SJSA1 (cell line): ENCODE results near the gene GPBP1L1. TPM values are rescaled to one million over a fixed set of nuclear protein-coding genes. Genes with fewer than 3 reads are reported as not detected.
"Not testable (repeated sequence)": the region's sequence is repeated elsewhere in the genome, so short reads cannot be mapped to it uniquely, and the experiment has no call there.

ENCODE experiments used
- DNase-seq, 2 experiments: peaks; one replicate each; pipeline ENCODE4 v3.0.0-alpha.2; 2015 to 2020; ENCODE audit warnings: low spot score in 2 of 2, low read depth in 1 of 2
- H3K27ac ChIP-seq: fragments of 250-450 bp; sonication (Bioruptor Pico); 2 replicates; pipeline ENCODE4 v1.5.1; 2020; ENCODE audit warnings: mild to moderate bottlenecking, moderate library complexity
- H3K27me3 ChIP-seq: fragments of 250-450 bp; sonication (Bioruptor Pico); replicated peaks from 2 replicates; pipeline ENCODE4 v1.5.1; 2020; ENCODE audit warnings: mild to moderate bottlenecking, moderate library complexity
- H3K36me3 ChIP-seq: fragments of 250-450 bp; sonication (Bioruptor Pico); 2 replicates; pipeline ENCODE4 v1.5.1; 2020; ENCODE audit warnings: mild to moderate bottlenecking
- H3K4me1 ChIP-seq: fragments of 250-450 bp; sonication (Bioruptor Pico); replicated peaks from 2 replicates; pipeline ENCODE4 v1.6.1; 2021; ENCODE audit warnings: mild to moderate bottlenecking
- H3K4me3 ChIP-seq: fragments of 250-450 bp; sonication (Bioruptor Pico); 2 replicates; pipeline ENCODE4 v1.5.1; 2020; ENCODE audit warnings: mild to moderate bottlenecking
- H3K9me3 ChIP-seq: fragments of 250-450 bp; sonication (Bioruptor Pico); replicated peaks from 2 replicates; pipeline ENCODE4 v1.5.1; 2020; ENCODE audit warnings: mild to moderate bottlenecking
- total RNA-seq: library from RNA; depleted of rRNA; stranded (reverse); fragments of >200 nt; shearing (Covaris generic); gene quantifications from 2 replicates; pipeline ENCODE4 v1.2.3, GENCODE V29; 2014; rRNA removed

The GPBP1L1 gene, protein sequence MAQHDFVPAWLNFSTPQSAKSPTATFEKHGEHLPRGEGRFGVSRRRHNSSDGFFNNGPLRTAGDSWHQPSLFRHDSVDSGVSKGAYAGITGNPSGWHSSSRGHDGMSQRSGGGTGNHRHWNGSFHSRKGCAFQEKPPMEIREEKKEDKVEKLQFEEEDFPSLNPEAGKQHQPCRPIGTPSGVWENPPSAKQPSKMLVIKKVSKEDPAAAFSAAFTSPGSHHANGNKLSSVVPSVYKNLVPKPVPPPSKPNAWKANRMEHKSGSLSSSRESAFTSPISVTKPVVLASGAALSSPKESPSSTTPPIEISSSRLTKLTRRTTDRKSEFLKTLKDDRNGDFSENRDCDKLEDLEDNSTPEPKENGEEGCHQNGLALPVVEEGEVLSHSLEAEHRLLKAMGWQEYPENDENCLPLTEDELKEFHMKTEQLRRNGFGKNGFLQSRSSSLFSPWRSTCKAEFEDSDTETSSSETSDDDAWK
- 38.7 and 95.1 TPM in 2 replicates for total RNA-seq

DNA sequence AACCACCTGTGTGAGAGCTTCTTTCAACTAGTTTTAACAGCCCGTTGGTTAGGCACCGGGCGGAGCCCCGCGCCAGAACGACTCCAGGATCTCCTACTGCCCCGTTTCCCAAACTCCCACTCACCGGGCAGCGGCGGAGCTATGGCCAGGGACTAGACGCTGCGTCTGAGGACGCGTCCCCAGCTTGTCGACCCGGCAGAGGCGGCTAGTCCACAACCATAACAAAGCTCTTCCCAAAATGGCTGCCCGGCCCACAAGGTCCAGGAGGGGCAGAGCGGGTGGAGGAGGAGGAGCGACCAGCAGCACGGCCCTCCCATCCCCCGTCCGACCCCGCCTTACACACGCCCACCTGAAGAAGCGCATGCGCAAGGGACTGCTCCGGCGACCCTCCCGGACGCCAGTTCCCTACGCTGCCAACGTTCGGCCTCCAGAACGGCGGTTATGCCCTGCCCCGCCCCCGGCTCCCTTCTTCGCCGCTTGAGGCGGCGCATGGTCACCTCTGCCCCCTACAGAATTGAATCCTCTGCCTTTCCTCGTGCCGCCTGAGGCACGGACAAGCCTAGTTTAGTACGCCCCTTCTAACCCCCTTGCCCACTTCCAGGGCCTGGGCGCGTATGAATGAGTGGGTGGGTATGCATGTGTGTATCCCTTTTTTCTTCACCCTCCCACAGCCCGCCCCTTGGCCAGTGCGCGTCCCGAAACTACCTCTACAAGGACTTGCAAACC lies at the start of gene GPBP1L1:
TSS of gene GPBP1L1 (minus strand) at position 246 of the 726 bp plus-strand sequence. CDS start 27,446 bp downstream, outside the sequence.
- Histone ChIP-seq H3K27ac (peak within 1 kb of the TSS; percentile 95), H3K36me3 (peaks cover 7% of the 10 kb centered on the region), H3K27me3 (no peaks in the 10 kb centered on the region), H3K4me1 (peaks cover 7% of the 10 kb centered on the region), H3K9me3 (no peaks in the 10 kb centered on the region), H3K4me3 (peak within 1 kb of the TSS; percentile 87)
- peak; percentile 96 to 98 for DNase-seq

DNA sequence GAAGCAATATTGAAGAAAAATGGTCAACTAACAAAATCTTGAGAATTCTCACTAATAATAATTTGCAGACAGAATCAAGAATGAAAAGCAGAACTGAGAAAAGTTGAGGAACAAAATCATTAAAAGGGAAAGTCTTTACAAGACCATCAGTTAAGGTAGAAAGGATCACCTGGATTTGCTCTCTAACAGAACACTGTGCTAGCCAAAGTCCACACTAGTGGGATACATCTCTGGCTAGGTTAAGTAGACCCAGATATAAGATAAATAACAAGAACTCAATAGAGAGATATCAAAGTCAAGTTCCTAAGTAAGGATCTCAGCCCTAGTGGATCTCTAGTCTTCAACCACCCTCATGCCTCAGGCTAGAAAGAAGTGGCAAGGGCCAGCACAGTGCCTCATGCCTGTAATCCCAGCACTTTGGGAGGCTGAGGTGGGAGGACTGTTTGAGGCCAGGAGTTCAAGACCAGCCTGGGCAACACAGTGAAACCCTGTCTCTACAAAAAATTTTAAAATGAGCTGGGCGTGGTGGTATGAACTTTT lies 44.5 kb upstream of the GPBP1L1 start:
- no peak for DNase-seq
- Histone ChIP-seq H3K27me3 (no peaks in the 10 kb centered on the region), H3K9me3 (no peaks in the 10 kb centered on the region), H3K4me3 (no peak overlapping the region), H3K27ac (no peak overlapping the region), H3K4me1 (no peaks in the 10 kb centered on the region), H3K36me3 (no peaks in the 10 kb centered on the region)

DNA sequence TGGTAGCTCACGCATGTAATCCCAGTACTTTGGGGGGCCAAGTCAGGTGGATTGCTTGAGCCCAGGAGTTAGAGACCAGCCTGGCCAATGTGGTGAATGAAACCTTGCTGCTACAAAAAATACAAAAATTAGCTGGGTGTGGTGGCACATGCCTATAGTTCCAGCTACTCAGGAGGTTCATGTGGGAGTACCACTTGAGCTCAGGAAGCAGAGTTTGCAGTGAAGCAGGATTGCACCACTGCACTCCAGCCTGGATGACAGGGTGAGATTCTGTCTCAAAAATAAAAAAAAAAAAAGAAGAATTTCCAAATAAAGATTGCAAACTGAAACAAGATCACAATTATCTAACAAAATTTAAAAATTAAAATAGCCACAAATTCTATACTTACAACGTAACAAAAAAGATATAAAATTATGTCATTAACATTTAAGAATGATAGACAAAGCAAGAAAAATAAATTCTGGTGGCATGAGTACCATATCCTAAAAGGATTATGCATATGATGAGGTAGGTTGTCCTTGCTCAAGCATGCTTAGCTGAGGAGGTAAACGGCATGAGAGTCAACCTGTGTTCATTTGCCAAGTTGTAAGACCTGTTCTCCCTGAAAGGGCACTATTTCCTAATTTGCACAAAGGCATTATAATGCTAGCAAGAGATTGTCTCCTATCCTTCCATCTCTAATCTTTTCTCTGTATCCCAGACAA lies 43.9 kb upstream of the GPBP1L1 start:
- Histone ChIP-seq H3K4me3 (no peak overlapping the region), H3K27me3 (no peaks in the 10 kb centered on the region), H3K9me3 (no peaks in the 10 kb centered on the region), H3K4me1 (no peaks in the 10 kb centered on the region), H3K36me3 (no peaks in the 10 kb centered on the region), H3K27ac (no peak overlapping the region)
- DNase-seq = no peak

DNA sequence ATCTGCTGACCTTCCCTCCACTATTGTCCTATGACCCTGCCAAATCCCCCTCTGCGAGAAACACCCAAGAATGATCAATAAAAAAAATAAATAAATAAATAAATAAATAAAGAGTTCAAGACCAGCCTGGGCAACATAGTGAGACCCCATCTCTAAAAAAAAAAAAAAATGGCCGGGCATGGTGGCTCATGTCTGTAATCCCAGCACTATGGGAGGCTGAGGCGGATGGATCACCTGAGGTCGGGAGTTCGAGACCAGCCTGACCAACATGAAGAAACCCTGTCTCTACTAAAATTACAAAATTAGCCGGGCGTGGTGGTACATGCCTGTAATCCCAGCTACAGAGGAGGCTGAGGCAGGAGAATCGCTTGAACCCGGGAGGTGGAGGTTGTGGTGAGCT lies 39.7 kb upstream of the GPBP1L1 start:
- not testable (repeated sequence) for H3K36me3 ChIP-seq, DNase-seq, H3K4me1 ChIP-seq, H3K9me3 ChIP-seq, H3K27me3 ChIP-seq, H3K4me3 ChIP-seq, H3K27ac ChIP-seq

DNA sequence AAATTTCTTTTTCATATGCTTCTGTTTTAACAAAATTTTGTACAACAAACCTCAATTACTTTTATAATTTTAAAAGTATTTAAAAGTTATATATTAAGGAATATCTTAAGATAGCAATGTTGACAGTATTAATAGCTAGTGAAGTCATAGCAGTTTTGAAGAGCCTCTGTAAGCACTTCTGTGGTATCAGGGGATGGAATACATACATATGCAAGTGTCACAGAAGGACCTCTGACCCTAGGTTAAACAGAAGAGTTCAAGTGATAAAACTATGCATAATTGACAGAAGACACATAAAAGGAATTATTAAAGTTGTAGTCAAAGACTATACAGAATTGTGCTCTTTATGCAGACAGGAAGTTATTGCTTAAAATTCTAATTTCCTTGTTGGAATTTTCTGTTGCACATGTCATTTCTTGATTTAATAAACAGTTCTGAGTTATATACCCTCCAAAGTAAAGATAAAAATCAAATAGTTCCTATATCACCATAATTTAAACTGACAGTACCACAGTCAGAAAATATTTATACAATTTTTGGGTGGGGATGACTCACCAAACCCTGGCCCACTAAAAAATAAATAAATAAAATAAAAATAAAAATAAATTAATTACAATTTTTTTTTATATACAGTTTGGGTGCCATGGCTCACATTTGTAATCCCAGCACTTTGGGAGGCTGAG lies 37.1 kb upstream of the GPBP1L1 start:
- Histone ChIP-seq H3K4me3 (no peak overlapping the region), H3K36me3 (no peaks in the 10 kb centered on the region), H3K4me1 (peaks cover 7% of the 10 kb centered on the region), H3K27ac (no peak overlapping the region), H3K9me3 (no peaks in the 10 kb centered on the region), H3K27me3 (no peaks in the 10 kb centered on the region)
- DNase-seq = no peak

DNA sequence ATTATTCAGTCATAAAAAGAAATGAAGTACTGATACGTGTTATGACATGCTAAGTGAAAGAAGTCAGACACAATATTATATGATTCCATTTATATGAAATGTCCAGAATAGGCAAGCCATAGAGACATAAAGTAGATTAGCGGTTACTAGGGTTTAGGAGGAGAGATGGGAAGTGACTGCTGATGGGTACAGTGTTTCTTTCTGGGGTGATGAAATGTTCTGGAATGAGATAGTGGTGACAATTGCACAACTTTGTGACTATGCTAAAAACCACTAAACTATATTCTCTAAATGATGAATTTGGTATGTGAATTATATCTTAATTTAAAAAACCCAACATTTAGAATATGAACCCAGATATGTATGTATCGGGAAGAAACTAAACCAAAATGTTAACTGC lies 36.5 kb upstream of the GPBP1L1 start:
- H3K4me1 ChIP-seq = peaks cover 7% of the 10 kb centered on the region
- H3K36me3 ChIP-seq = no peaks in the 10 kb centered on the region
- no peak overlapping the region for H3K27ac ChIP-seq
- H3K9me3 ChIP-seq = no peaks in the 10 kb centered on the region
- DNase-seq = no peak
- H3K4me3 ChIP-seq = no peak overlapping the region
- H3K27me3 ChIP-seq = no peaks in the 10 kb centered on the region

DNA sequence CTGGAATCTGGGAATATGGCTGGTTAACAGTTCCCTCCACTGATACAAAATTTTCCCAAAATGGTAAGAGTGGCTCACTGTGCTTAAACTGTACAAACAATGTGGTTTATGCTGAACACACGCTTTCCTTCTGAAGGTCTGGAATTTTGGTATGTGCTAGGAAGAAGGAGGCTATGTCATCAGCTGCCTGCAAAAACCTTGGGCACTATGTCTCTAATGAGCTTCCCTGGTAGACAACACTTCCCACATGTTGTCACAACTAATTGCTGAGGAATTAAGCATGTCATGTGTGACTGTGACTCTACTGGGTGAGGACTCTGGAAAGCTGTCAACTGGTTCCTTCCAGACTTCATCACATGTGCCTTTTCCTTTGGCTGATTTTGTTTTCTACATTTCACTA lies 34.9 kb upstream of the GPBP1L1 start:
- Histone ChIP-seq H3K36me3 (no peaks in the 10 kb centered on the region), H3K27ac (no peak overlapping the region), H3K27me3 (no peaks in the 10 kb centered on the region), H3K9me3 (no peaks in the 10 kb centered on the region), H3K4me3 (no peak overlapping the region), H3K4me1 (peaks cover 7% of the 10 kb centered on the region)
- peak in 1 of 2 experiments; percentile 30 for DNase-seq

DNA sequence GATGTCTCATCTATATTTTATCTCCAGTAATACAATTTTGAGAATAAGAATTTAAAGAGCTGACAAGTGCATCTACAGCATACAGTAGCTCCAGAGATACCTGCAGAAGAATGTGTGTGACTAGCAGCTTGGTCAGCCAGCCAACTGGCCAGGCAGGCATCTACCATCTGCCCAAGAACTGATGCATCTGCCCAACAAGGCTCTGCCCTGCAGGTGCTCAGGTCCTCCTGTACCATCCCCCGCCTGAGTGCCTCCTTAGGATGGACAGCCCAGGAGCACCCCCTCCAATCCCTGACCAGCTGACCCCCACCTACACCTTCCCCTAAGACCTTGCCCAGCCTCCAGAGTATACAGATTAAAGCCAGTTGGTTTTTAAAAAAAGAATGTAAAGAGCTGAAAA lies 32.0 kb upstream of the GPBP1L1 start:
- Histone ChIP-seq H3K27me3 (no peaks in the 10 kb centered on the region), H3K9me3 (no peaks in the 10 kb centered on the region), H3K27ac (no peak overlapping the region)

DNA sequence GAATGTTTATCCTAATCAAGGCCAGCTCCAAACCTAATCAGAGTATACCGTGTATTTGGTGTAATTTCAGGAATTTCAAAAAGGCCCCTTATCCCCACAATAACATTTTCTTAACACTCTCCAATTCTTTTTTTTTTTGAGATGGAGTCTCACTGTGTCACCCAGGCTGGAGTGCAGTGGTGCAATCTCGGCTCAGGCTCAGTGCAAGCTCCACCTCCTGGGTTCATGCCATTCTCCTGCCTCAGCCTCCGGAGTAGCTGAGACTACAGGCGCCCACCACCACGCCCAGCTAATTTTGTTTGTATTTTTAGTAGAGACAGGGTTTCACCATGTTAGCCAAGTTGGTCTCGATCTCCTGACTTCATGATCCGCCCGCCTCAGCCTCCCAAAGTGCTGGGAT lies 31.1 kb upstream of the GPBP1L1 start:
- not testable (repeated sequence) for DNase-seq, H3K9me3 ChIP-seq, H3K36me3 ChIP-seq, H3K27ac ChIP-seq, H3K4me3 ChIP-seq, H3K4me1 ChIP-seq, H3K27me3 ChIP-seq

More for the DNA sequence above, 32.0 kb upstream of the GPBP1L1 start:
- no peak overlapping the region for H3K4me3 ChIP-seq
- H3K4me1 ChIP-seq = peaks cover 7% of the 10 kb centered on the region
- no peak for DNase-seq
- 0 out of 2 replicates have a peak, but pooled peaks cover 3% of the 10 kb centered on the region for H3K36me3 ChIP-seq

DNA sequence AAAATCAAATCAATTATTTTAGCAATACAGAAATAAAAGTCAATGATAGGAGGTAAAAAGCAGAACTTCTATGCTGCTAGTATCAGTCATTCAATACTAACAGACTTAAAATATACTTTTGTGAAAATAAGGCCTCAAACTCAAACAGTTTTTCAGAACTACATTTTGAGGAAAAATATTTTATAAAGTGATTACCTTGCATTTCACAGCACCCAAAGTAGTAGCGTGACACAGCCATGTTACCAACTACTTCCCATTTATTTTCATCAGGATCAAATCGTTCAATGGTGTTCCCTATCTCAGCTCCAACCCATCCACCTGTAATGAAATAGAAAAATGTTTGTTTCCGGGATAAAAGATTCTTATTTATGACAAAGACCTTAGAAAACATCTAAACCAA lies 30.4 kb upstream of the GPBP1L1 start:
- H3K9me3 ChIP-seq = no peaks in the 10 kb centered on the region
- no peak overlapping the region for H3K27ac ChIP-seq
- no peak for DNase-seq
- 0 out of 2 replicates have a peak, but pooled peaks cover 6% of the 10 kb centered on the region for H3K36me3 ChIP-seq
- no peak overlapping the region for H3K4me3 ChIP-seq
- peaks cover 7% of the 10 kb centered on the region for H3K4me1 ChIP-seq
- no peaks in the 10 kb centered on the region for H3K27me3 ChIP-seq

DNA sequence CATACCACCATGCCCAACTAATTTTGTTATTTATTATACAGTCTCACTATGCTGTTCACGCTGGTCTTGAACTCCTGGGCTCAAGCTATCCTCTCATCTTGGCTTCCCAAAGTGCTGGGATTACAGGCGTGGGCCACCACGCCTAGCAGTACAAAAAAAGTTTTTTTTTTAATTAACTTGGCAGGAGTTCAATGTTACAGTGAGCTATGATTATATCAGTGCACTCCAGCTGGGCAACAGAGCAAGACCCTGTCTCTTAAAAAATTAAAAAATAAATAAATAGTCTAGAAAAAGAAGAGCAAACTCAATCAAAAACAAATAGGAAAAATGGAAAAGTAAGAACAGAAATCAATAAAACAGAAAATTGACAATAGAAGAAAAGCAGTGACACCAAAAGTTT lies 27.4 kb upstream of the GPBP1L1 start:
- Histone ChIP-seq H3K27ac (no peak overlapping the region), H3K4me1 (no peaks in the 10 kb centered on the region), H3K36me3 (0 out of 2 replicates have a peak, but pooled peaks cover 6% of the 10 kb centered on the region), H3K4me3 (no peak overlapping the region), H3K9me3 (no peaks in the 10 kb centered on the region), H3K27me3 (no peaks in the 10 kb centered on the region)
- no peak for DNase-seq

DNA sequence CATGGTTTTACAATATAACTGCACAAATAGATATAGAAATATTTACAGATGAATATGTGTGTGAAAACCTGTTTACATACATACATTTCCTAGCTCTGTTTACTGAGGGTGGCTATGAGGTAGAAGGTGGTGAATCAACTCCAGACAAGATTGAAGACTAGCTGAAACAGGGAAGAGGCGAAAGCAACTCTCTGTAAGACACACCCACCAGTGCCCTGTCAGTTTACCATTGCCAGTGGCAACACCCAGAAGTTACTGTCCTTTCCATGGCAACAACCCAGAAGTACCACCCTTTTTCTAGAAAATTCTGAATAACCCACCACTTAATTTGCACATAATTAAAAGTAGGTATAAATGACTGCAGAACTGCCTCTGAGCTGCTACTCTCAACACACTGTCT lies 18.3 kb upstream of the GPBP1L1 start:
- H3K27ac ChIP-seq = no peak overlapping the region
- DNase-seq = no peak
- H3K4me3 ChIP-seq = no peak overlapping the region

DNA sequence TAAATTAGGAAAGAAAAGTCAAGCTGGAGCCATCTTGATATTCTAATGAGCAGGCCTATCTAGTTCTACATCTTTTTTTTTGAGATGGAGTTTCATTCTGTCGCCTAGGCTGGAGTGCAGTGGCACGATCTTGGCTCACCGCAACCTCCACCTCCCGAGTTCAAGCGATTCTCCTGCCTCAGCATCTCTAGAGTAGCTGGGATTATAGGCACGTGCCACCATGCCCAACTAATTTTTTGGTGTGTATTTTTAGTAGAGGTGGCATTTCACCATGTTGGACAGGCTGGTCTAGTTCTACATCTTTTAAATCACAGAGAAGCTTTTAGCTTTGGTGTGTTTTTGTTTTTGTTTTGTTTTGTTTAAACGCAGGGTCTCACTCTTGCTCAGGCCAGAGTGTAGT lies 8.5 kb upstream of the GPBP1L1 start:
- H3K36me3 ChIP-seq = peaks cover 55% of the 10 kb centered on the region
- H3K4me3 ChIP-seq = no peak overlapping the region
- no peaks in the 10 kb centered on the region for H3K9me3 ChIP-seq
- H3K27ac ChIP-seq = no peak overlapping the region
- no peaks in the 10 kb centered on the region for H3K4me1 ChIP-seq
- no peaks in the 10 kb centered on the region for H3K27me3 ChIP-seq
- DNase-seq = no peak

More for the DNA sequence above, 18.3 kb upstream of the GPBP1L1 start:
- H3K27me3 ChIP-seq = no peaks in the 10 kb centered on the region
- H3K9me3 ChIP-seq = no peaks in the 10 kb centered on the region
- H3K36me3 ChIP-seq = no peaks in the 10 kb centered on the region
- no peaks in the 10 kb centered on the region for H3K4me1 ChIP-seq
